ENCODE data around the gene RGS7.

RGS7 gene

GRCh38 chr1:240998441-240999015, 358.5 kb downstream of the RGS7 start:
- Histone ChIP-seq H3F3A (ENCODE audit: low read depth) (no peaks in the 10 kb centered on the region), H3K4me1 (ENCODE audit: insufficient read depth, low read length, poor library complexity, severe bottlenecking) (no peaks in the 10 kb centered on the region), H4K20me1 (ENCODE audit: insufficient read depth, low read length, poor library complexity, severe bottlenecking) (no peaks in the 10 kb centered on the region), H2AFZ (ENCODE audit: low read length) (no peak overlapping the region), H3K9me2 (replicated peaks; ENCODE audit: low read depth, low read length) (no peaks in the 10 kb centered on the region), H3K4me2 (ENCODE audit: low read depth, low read length, poor library complexity, severe bottlenecking) (no peak overlapping the region), H3K9me3 (ENCODE audit: insufficient read depth, low read depth, low read length) (no peaks in the 10 kb centered on the region), H3K36me3 (ENCODE audit: insufficient read depth, low read length) (no peaks in the 10 kb centered on the region), H3K4me3 (ENCODE audit: low read length, poor library complexity, severe bottlenecking) (no peak overlapping the region), H3K27me3 (ENCODE audit: insufficient read depth, low read length, poor library complexity, severe bottlenecking) (no peaks in the 10 kb centered on the region), H3K79me2 (ENCODE audit: insufficient read depth, low read length) (no peaks in the 10 kb centered on the region), H3K9ac (ENCODE audit: low read depth, low read length, poor library complexity, severe bottlenecking) (no peak overlapping the region)
- TF ChIP-seq, protein P1, sequence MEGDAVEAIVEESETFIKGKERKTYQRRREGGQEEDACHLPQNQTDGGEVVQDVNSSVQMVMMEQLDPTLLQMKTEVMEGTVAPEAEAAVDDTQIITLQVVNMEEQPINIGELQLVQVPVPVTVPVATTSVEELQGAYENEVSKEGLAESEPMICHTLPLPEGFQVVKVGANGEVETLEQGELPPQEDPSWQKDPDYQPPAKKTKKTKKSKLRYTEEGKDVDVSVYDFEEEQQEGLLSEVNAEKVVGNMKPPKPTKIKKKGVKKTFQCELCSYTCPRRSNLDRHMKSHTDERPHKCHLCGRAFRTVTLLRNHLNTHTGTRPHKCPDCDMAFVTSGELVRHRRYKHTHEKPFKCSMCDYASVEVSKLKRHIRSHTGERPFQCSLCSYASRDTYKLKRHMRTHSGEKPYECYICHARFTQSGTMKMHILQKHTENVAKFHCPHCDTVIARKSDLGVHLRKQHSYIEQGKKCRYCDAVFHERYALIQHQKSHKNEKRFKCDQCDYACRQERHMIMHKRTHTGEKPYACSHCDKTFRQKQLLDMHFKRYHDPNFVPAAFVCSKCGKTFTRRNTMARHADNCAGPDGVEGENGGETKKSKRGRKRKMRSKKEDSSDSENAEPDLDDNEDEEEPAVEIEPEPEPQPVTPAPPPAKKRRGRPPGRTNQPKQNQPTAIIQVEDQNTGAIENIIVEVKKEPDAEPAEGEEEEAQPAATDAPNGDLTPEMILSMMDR (conservative IDR thresholded peaks at IDR 0.05; ENCODE audit: low read length), result no peak

GRCh38 chr1:240998024-240998423, 359.0 kb downstream of the RGS7 start:
- H4K20me1 ChIP-seq (ENCODE audit: insufficient read depth, low read length, poor library complexity, severe bottlenecking), result no peaks in the 10 kb centered on the region
- H3K4me2 ChIP-seq (ENCODE audit: low read depth, low read length, poor library complexity, severe bottlenecking), result no peak overlapping the region
- no peaks in the 10 kb centered on the region for H3K79me2 ChIP-seq (ENCODE audit: insufficient read depth, low read length)
- no peaks in the 10 kb centered on the region for H3K27me3 ChIP-seq (ENCODE audit: insufficient read depth, low read length, poor library complexity, severe bottlenecking)
- no peak overlapping the region for H3K9ac ChIP-seq (ENCODE audit: low read depth, low read length, poor library complexity, severe bottlenecking)
- H3K9me3 ChIP-seq (ENCODE audit: insufficient read depth, low read depth, low read length), result no peaks in the 10 kb centered on the region
- no peaks in the 10 kb centered on the region for H3K36me3 ChIP-seq (ENCODE audit: insufficient read depth, low read length)
- H3K4me1 ChIP-seq (ENCODE audit: insufficient read depth, low read length, poor library complexity, severe bottlenecking), result no peaks in the 10 kb centered on the region
- TF ChIP-seq, protein P1 (conservative IDR thresholded peaks at IDR 0.05; ENCODE audit: low read length), result no peak
- TF ChIP-seq EZH2phosphoT487 (IDR thresholded peaks at IDR 0.05; ENCODE audit: borderline replicate concordance), result no peak
- no peaks in the 10 kb centered on the region for H3K9me2 ChIP-seq (replicated peaks; ENCODE audit: low read depth, low read length)
- no peak overlapping the region for H3K4me3 ChIP-seq (ENCODE audit: low read length, poor library complexity, severe bottlenecking)
- H3F3A ChIP-seq (ENCODE audit: low read depth), result no peaks in the 10 kb centered on the region
- H2AFZ ChIP-seq (ENCODE audit: low read length), result no peak overlapping the region

- Histone ChIP-seq H3K36me3 (ENCODE audit: insufficient read depth, low read length) (no peaks in the 10 kb centered on the region), H3K9ac (ENCODE audit: low read depth, low read length, poor library complexity, severe bottlenecking) (no peak overlapping the region), H3K27me3 (ENCODE audit: insufficient read depth, low read length, poor library complexity, severe bottlenecking) (no peaks in the 10 kb centered on the region), H3K79me2 (ENCODE audit: insufficient read depth, low read length) (no peaks in the 10 kb centered on the region), H2AFZ (ENCODE audit: low read length) (no peak overlapping the region), H3K4me3 (ENCODE audit: low read length, poor library complexity, severe bottlenecking) (no peak overlapping the region), H3F3A (ENCODE audit: low read depth) (no peaks in the 10 kb centered on the region), H3K4me2 (ENCODE audit: low read depth, low read length, poor library complexity, severe bottlenecking) (no peak overlapping the region), H3K4me1 (ENCODE audit: insufficient read depth, low read length, poor library complexity, severe bottlenecking) (no peaks in the 10 kb centered on the region), H3K9me3 (ENCODE audit: insufficient read depth, low read depth, low read length) (no peaks in the 10 kb centered on the region), H3K9me2 (replicated peaks; ENCODE audit: low read depth, low read length) (no peaks in the 10 kb centered on the region), H4K20me1 (ENCODE audit: insufficient read depth, low read length, poor library complexity, severe bottlenecking) (no peaks in the 10 kb centered on the region)
- TF ChIP-seq, protein P1 (conservative IDR thresholded peaks at IDR 0.05; ENCODE audit: low read length), result no peak
- TF ChIP-seq EZH2phosphoT487 (IDR thresholded peaks at IDR 0.05; ENCODE audit: borderline replicate concordance), result no peak
Measured at GRCh38 chr1:240993004-240993403, 364.0 kb downstream of the RGS7 start.
